ENCODE measurements around the gene IMPG2.
A peak's percentile ranks its signal among the peaks of the same experiment; 100 is the strongest.

The IMPG2 gene

GRCh38 chr3:101230618-101231017, 89.8 kb downstream of the IMPG2 start:
- no peak for DNase-seq

- no peak for DNase-seq
Measured at GRCh38 chr3:101229681-101230080, 90.7 kb downstream of the IMPG2 start.

DNA sequence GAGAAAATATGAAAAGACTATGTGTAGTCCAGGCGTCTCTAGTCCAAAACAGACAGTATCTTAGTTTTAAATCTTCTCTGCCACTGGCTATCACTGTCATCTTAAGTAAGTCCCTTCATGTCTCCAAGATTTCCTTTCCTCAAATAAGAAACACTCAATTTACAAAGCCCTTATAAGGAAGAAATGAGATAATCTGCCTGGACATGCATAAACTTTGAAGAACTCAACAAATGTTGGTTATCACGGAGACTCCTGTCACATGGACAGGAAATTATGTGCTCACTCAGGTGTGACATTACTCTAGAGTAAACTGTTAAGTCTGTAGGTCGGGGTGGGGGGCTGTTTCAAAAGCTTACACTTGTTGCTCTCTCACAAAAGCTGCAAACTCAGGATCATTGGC, 91.9 kb downstream of the IMPG2 start:
- no peak for DNase-seq

- no peak for DNase-seq
Measured at GRCh38 chr3:101224739-101225138, 95.6 kb downstream of the IMPG2 start.

- no peak for DNase-seq
Measured at GRCh38 chr3:101223016-101223415, 97.4 kb downstream of the IMPG2 start.

DNA sequence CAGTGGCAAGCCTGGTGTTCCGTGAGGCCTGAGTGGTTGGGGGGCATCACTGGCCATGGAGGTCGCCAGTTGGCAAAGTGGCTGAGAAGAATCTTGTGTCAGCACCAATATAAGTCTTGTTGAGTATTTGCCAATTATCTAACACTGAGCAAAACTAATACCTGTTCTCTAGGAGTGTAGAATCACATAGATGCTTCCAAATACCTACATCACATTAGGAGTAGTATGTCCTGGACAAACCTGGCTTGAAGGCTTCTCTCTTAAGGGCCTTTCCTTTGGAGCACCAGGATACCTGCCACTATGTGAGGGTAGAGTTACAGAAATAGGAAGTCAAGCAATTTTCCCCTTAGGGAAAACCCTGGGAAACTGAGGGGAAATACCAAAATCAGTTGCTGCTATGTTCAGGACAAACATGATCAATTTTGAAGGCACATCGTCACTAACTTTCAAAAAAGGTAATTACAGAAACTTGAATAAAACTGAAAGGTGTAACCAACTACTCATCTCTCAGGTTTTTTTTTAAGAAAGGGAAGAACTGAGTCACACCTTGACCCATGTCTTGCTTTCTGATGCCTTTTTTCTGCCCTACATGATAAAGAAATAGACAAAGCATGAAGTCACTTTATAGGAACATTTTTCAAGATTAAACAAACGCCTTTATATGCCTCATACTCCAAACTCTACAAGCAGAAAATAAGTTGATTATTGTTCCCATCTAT, 100.4 kb downstream of the IMPG2 start:
- DNase-seq, result no peak

DNA sequence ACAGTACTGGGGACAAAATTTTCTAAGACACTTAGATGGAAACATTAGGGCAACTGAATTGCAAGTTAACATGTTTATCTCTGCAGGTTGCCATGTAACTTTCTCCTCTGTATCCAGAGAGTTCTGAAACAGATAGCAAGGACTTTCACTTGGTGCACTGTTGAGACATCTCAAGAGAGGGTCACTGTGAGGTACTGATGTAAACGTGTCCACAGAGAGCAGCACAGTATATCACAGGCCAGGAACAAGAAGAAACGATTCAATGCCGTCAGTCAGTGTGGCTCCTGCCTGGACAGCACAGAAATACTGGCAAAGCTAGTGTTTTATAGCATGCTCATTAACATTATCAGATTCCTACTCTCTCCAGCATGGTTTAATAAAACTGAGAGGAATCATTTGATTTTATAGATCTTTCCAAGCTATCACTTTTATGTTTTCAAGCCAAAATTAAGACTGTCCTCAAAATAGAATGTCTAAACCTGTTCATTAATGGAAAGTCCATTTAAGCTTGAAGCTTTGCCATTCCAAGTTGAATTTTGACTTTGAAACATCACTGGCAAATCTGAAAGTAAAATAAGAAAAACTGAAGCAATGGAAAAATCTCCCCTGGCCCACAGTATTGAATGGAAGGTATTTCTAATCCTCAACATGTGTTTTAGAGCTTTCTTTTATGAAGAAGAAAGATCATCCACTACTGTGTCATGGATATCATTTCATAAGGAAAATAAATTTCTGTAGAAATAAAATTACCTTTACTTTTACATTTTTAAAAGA, 102.7 kb downstream of the IMPG2 start:
- no peak for DNase-seq

DNA sequence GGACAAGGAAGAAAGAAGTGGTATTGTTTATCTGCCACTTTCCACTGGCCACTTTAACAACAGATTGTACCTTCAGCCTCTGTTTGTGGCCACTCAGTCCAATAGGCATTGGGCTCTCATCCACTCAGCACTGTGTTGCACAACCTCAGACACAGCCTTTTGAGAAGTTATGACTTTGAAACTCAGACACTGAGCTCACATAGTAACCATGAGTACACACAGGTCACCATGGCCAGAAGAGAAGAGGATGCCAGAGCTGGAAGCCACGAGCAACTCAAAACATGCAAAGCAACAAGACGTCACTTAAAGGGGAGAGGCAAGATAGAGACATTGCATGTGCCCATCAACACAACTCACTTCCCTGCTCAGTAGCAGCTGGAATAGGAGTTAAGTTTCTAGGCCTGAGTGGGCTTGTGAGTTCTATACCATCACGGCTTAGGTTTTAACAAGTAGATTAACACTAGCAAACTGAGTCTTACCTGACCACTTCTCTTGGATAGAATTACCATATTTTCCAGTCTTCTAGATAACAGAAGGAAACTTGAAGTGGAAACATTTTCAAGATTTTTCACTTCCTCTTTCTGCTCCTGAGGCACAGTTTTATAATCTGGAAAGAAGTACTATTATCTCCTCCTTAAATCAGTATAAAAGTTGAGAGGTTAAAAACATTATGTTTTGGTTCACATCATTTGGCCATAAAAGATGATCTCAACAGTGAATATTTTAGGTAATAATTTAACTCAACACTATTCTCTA, 103.5 kb downstream of the IMPG2 start:
- no peak for DNase-seq

DNA sequence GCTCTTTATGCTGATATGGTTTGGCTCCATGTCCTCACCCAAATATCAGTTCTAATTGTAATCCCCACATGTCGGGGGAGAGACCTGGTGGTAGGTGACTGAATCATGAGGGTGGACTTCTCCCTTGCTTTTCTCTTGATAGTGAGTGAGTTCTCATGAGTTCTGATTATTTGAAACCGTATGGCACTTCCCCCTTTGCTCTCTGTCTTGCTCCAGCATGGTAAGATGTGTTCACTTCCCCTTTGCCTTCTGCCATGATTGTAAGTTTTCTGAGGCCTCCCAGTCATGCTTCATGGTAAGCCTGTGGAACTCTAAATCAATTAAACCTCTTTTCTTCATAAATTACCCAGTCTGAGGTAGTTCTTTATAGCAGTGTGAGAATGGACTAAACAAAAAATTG, 107.6 kb downstream of the IMPG2 start:
- no peak for DNase-seq

DNA sequence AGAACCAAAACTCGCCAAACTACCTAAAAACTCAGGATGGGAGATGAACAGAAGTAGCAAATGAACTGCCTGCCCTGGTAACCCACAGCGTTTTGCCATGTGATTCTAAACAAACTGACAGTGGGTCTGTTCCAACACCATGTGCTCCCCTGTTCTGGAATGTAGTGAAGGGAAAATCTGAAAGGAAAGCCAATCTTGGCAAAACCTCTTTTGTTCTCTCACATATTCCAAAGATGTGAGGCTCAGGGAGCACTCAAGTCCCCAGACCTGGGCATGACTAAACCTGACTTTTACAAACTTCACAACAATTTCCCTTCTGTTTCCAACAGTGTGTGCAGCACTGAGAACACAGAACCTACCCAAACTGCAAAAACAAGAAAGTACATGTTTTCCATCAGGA, 116.1 kb downstream of the IMPG2 start:
- no peak for DNase-seq

- no peak for DNase-seq
Measured at GRCh38 chr3:101203411-101203810, 117.0 kb downstream of the IMPG2 start.

GRCh38 chr3:101202640-101203039, 117.7 kb downstream of the IMPG2 start:
- DNase-seq, result no peak

DNA sequence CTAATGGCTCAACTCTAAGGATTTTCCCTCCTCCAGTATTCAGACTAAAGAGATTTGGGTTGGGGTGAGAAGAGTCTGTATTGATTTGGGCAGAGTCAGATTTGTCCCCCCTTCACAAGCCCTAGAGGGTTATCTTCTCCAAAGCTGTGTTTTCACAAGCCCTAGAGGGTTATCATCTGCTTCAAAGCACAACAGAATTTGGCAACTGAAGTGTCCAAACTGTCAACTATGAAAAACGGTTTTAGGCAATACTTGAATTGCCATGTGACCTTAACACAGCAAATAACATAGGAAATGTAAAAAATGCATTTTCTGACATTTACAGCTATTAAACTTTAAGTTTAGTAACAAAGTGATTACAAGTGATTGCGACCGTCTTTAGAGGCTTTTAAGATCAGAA, 119.9 kb downstream of the IMPG2 start:
- no peak for DNase-seq

GRCh38 chr3:101195951-101196713, 124.2 kb downstream of the IMPG2 start:
- peak; percentile 12 to 31 for DNase-seq

DNA sequence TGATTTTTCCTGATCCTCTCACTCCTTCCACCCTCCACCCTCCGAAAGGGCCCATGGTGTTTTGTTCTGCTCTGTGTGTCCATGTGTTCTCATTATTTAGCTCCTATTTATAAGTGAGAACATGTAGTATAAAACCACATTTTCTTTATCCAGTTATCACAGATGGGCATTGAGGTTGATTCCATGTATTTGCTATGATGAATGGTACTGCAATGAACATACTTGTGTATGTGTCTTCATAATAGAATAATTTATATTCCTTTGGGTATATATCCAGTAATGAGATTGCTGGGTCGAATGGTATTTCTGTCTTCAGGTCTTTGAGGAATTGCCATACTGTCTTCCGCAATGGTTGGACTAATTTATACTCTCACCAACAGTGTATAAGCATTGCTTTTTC, 126.0 kb downstream of the IMPG2 start:
- no peak for DNase-seq

DNA sequence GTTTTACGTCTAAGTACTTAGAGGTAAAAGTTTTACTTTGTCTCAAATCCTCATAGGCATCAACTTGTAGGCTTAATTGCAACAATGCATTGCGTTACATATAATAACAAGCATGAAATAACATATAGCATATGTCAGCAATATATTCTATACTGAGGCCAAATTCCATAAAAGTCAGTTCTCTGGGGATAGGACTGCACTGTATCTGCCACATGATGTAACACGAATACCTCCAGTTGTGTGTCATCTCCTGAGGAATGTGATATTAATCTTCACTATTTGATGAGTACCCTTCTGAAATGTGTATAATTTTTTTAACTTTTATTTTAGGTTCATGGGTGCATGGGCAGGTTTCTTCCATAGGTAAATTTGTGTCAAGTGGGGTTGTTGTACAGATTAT, 126.4 kb downstream of the IMPG2 start:
- no peak for DNase-seq

DNA sequence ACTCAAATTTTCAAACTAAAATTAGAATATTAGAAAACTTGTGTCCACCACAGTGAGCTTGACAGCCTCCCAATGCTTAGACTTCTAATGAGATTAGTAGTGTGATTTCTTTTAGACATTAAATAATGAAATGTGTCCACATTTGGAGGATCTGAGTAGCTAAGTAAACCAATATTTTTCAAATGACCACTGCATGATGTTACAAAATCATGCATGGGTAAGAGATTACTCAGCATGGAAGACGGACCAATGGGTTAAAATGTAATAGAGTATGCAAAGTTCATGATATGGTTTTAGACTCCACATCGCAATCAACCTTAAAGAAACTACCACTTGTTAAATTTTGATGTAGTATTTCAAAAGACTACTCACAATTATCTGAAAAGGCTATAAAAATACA, 130.6 kb downstream of the IMPG2 start:
- DNase-seq, result no peak

- no peak for DNase-seq
Measured at GRCh38 chr3:101189176-101189575, 131.2 kb downstream of the IMPG2 start.

GRCh38 chr3:101185341-101185740, 135.0 kb downstream of the IMPG2 start:
- no peak for DNase-seq

- no peak for DNase-seq
Measured at GRCh38 chr3:101184111-101184510, 136.3 kb downstream of the IMPG2 start.

DNA sequence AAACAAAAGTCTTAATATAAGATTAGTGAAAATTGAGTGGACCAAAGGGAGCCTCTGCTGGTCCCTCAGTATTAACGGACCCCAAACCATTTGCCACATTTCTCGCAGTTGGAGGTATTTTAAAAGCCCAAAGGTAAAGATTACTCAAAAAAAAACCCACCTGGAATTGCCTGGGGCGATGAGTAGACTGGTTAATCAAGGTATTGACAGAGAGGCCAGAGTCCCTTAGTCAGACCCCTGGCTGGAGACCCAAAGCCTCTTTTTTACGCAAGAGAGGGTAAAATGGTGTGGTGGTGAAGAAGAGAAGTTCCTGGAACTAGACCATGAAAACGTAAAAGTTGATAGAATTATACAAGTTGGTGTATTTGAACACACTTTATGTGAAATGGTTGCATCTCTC, 137.2 kb downstream of the IMPG2 start:
- no peak for DNase-seq

- no peak for DNase-seq
Measured at GRCh38 chr3:101182734-101183133, 137.6 kb downstream of the IMPG2 start.

GRCh38 chr3:101181801-101182200, 138.6 kb downstream of the IMPG2 start:
- no peak for DNase-seq

Measured in NCI-H1930 (cell line).